K562 (cell line): Measurements from ENCODE around the gene PRSS22. TPM values are rescaled to one million over a fixed set of nuclear protein-coding genes. Genes with fewer than 3 reads are reported as not detected.

Experiments used
- ASH1L ChIP-seq: fragments of 450-650 bp; IDR thresholded peaks from 2 replicates; pipeline ENCODE4 v1.6.1; 2018; ENCODE audit warnings: borderline replicate concordance, mild to moderate bottlenecking, low read depth; ENCODE audit not compliant: partially characterized antibody
- ETV5 ChIP-seq: sonication (generic); formaldehyde crosslinking; IDR thresholded peaks from 2 replicates; pipeline ENCODE4 v1.4.0; 2020; ENCODE audit warnings: low read depth, mild to moderate bottlenecking, missing genetic modification reagents
- HDAC3 ChIP-seq: fragments of 450-650 bp; IDR thresholded peaks from 2 replicates; pipeline ENCODE4 v1.6.1; 2018; ENCODE audit warnings: borderline replicate concordance, mild to moderate bottlenecking, moderate library complexity; ENCODE audit not compliant: partially characterized antibody
- MEIS2 ChIP-seq: fragments of 450-650 bp; IDR thresholded peaks from 2 replicates; pipeline ENCODE4 v1.6.1; 2014; ENCODE audit warnings: mild to moderate bottlenecking; ENCODE audit not compliant: partially characterized antibody
- NUFIP1 ChIP-seq: fragments of 450-650 bp; IDR thresholded peaks from 2 replicates; pipeline ENCODE4 v1.6.1; 2018; ENCODE audit not compliant: partially characterized antibody
- PYGO2 ChIP-seq: fragments of 450-650 bp; IDR thresholded peaks from 2 replicates; pipeline ENCODE4 v1.6.1; 2016; ENCODE audit warnings: mild to moderate bottlenecking, missing genetic modification characterization, moderate library complexity, missing compliant biosample characterization
- RAD21 ChIP-seq, 2 experiments: fragments of 250-450 bp in 1 of 2; fragments of 450-650 bp in 1 of 2; sonication (Bioruptor Pico) in 1 of 2; formaldehyde crosslinking in 1 of 2; IDR thresholded peaks in 1 of 2; conservative IDR thresholded peaks in 1 of 2; 2 replicates each; pipeline versions ENCODE4 v1.4.0 to v1.8.0; 2020 to 2022; ENCODE audit warnings: mild to moderate bottlenecking in 2 of 2, moderate library complexity in 1 of 2
- SIRT6 ChIP-seq: IDR thresholded peaks from one replicate; pipeline ENCODE4 v1.6.1; 2012; ENCODE audit warnings: low read depth, mild to moderate bottlenecking, control low read depth, inconsistent platforms, low read length, moderate library complexity
- SNRNP70 ChIP-seq: fragments of 200-400 bp; formaldehyde crosslinking; optimal IDR thresholded peaks from 2 replicates; pipeline ENCODE3; 2017; ENCODE audit warnings: low read depth, low read length
- SREBF1 ChIP-seq: fragments of 150-350 bp; IDR thresholded peaks from 2 replicates; pipeline ENCODE4 v1.6.1; 2014; ENCODE audit warnings: antibody characterized with exemption, low read depth, low read length, borderline replicate concordance
- U2AF1 ChIP-seq: fragments of 200-400 bp; formaldehyde crosslinking; optimal IDR thresholded peaks from 2 replicates; pipeline ENCODE3; 2017; ENCODE audit warnings: mild to moderate bottlenecking, low read depth, low read length, moderate library complexity
- ZNF175 ChIP-seq: fragments of 200-800 bp; sonication (Bioruptor generic); IDR thresholded peaks from 2 replicates; pipeline ENCODE4 v1.6.1; 2016; ENCODE audit warnings: low read depth, mild to moderate bottlenecking, missing genetic modification characterization, missing compliant biosample characterization
- ZNF431 ChIP-seq: sonication (generic); formaldehyde crosslinking; IDR thresholded peaks from 2 replicates; pipeline ENCODE4 v1.8.0; 2022; ENCODE audit warnings: mild to moderate bottlenecking, missing genetic modification reagents
- polyA plus RNA-seq, 8 experiments: library from polyadenylated mRNA; depleted of rRNA in 4 of 8; stranded (reverse) in 5 of 8; unstranded in 3 of 8; fragments of >200 nt; fragmentation: Nextera tagmentation in 2 of 8; fragmentation: Illumina TruSeq in 1 of 8; extraction: Ambion mirVana in 2 of 8; extraction: Trizol in 1 of 8; gene quantifications; 2 replicates each; pipeline versions ENCODE4 v1.2.1 to v1.2.3, GENCODE V29; 2011 to 2014; ENCODE audit warnings: inconsistent platforms in 1 of 8, missing spikeins in 1 of 8
- total RNA-seq, 7 experiments: library from RNA; depleted of rRNA in 6 of 7; stranded (reverse); fragments of >200 nt in 6 of 7; fragmentation: Illumina TruSeq in 2 of 7; extraction: Trizol in 2 of 7; gene quantifications; 2 replicates each; pipeline versions ENCODE4 v1.2.1 to v1.2.3, GENCODE V29; 2011 to 2021; ENCODE audit warnings: low replicate concordance in 1 of 7
- TF ChIP-seq, protein P1 (sequence below): fragments of 250-450 bp; sonication (Bioruptor Pico); IDR thresholded peaks from 2 replicates; pipeline ENCODE4 v1.4.0; 2020
- TF ChIP-seq, protein P2 (sequence below): fragments of 450-650 bp; formaldehyde crosslinking; IDR thresholded peaks from 2 replicates; pipeline ENCODE4 v1.4.0; 2020; ENCODE audit warnings: mild to moderate bottlenecking, mixed read lengths
- TF ChIP-seq, protein P3 (sequence below): fragments of 450-650 bp; IDR thresholded peaks from 2 replicates; pipeline ENCODE4 v1.6.1; 2016
- TF ChIP-seq, protein P4 (sequence below), 2 experiments: fragments of 450-650 bp; conservative IDR thresholded peaks; 2 replicates each; pipeline ENCODE4 v1.6.1; 2017; ENCODE audit warnings: mild to moderate bottlenecking in 2 of 2, moderate library complexity in 2 of 2
- TF ChIP-seq, protein P5 (sequence below), 2 experiments: fragments of 250-450 bp in 1 of 2; fragments of 450-650 bp in 1 of 2; sonication (Bioruptor Pico) in 1 of 2; IDR thresholded peaks; 2 replicates each; pipeline versions ENCODE4 v1.6.1 to v1.8.0; 2016 to 2021; ENCODE audit warnings: mild to moderate bottlenecking in 2 of 2, moderate library complexity in 2 of 2, missing compliant biosample characterization in 1 of 2, missing genetic modification characterization in 1 of 2
- TF ChIP-seq, protein P6 (sequence below): sonication (generic); formaldehyde crosslinking; IDR thresholded peaks from 2 replicates; pipeline ENCODE4 v1.8.0; 2022; ENCODE audit warnings: missing genetic modification reagents, mild to moderate bottlenecking, borderline replicate concordance

PRSS22 gene
- total and polyA plus RNA-seq, 9 of the 15 experiments (the other 6 are each of a cell fraction or from before 2014, with no cell fraction given): 0.13 to 0.42 TPM; not detected in 7

DNA sequence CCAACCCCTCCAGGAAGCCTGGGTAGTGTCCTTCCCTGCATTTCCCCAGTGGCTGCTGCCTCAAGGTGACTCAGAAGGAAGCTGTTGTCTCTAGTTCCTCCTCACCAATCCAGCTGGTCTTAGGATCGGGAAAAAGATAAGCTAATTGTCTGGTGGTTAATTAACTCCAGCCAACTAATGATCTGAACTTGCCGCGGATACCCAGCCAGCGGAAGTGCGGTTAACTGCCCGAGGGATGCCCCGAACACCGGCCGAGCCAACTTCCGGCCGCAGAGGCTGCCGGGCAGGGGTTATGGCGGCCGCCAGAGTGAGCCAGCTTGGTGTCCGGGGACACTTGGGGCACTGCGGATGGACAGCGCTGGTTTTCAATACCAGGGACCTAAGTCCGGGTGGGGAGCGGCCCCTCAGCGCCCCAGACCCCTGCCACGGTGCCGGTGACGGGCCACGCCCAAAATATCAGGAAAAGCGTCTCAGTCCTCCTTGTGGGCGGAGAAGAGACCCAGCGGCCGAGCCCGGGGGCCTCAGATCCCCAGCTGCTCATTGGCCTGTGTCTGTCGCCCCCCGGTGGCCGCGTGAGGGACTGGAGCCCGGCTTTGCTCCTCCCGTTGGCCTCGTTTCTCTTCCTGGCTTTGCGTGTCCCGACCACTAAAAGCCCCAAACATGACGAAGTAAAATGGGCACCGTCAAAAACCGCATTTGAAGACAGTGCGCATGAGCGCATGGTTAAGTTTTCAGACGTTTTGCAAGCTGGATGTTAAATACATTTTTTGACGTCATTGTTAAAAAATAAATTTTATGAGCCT lies 10.2 kb upstream of the PRSS22 start (continued):
- TF ChIP-seq ETV5 (CRISPR knock-in tag) (peak; percentile 94), MEIS2 (no peak), RAD21 (CRISPR knock-in tag; conservative IDR thresholded peaks at IDR 0.05 in 1 of 2, IDR thresholded peaks at IDR 0.05 in 1 of 2) (peak; percentile 97 to 98), ZNF431 (CRISPR knock-in tag) (no peak), NUFIP1 (no peak), SIRT6 (no peak), SREBF1 (no peak), ZNF175 (CRISPR knock-in tag) (peak; percentile 97), ASH1L (no peak), HDAC3 (no peak), U2AF1 (no peak), PYGO2 (tag) (peak; percentile 55; the same call in 1 of the 2 replicates), SNRNP70 (no peak)
- TF ChIP-seq, protein P1, sequence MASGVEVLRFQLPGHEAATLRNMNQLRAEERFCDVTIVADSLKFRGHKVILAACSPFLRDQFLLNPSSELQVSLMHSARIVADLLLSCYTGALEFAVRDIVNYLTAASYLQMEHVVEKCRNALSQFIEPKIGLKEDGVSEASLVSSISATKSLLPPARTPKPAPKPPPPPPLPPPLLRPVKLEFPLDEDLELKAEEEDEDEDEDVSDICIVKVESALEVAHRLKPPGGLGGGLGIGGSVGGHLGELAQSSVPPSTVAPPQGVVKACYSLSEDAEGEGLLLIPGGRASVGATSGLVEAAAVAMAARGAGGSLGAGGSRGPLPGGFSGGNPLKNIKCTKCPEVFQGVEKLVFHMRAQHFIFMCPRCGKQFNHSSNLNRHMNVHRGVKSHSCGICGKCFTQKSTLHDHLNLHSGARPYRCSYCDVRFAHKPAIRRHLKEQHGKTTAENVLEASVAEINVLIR: peak; percentile 44; the same call in 1 of the 2 replicates
- TF ChIP-seq, protein P2, sequence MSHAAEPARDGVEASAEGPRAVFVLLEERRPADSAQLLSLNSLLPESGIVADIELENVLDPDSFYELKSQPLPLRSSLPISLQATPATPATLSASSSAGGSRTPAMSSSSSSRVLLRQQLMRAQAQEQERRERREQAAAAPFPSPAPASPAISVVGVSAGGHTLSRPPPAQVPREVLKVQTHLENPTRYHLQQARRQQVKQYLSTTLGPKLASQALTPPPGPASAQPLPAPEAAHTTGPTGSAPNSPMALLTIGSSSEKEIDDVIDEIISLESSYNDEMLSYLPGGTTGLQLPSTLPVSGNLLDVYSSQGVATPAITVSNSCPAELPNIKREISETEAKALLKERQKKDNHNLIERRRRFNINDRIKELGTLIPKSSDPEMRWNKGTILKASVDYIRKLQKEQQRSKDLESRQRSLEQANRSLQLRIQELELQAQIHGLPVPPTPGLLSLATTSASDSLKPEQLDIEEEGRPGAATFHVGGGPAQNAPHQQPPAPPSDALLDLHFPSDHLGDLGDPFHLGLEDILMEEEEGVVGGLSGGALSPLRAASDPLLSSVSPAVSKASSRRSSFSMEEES (CRISPR knock-in tag): no peak
- TF ChIP-seq, protein P3, sequence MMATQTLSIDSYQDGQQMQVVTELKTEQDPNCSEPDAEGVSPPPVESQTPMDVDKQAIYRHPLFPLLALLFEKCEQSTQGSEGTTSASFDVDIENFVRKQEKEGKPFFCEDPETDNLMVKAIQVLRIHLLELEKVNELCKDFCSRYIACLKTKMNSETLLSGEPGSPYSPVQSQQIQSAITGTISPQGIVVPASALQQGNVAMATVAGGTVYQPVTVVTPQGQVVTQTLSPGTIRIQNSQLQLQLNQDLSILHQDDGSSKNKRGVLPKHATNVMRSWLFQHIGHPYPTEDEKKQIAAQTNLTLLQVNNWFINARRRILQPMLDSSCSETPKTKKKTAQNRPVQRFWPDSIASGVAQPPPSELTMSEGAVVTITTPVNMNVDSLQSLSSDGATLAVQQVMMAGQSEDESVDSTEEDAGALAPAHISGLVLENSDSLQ: 0 out of 2 replicates have a peak, but pooled peaks have one; percentile 13
- TF ChIP-seq, protein P4, sequence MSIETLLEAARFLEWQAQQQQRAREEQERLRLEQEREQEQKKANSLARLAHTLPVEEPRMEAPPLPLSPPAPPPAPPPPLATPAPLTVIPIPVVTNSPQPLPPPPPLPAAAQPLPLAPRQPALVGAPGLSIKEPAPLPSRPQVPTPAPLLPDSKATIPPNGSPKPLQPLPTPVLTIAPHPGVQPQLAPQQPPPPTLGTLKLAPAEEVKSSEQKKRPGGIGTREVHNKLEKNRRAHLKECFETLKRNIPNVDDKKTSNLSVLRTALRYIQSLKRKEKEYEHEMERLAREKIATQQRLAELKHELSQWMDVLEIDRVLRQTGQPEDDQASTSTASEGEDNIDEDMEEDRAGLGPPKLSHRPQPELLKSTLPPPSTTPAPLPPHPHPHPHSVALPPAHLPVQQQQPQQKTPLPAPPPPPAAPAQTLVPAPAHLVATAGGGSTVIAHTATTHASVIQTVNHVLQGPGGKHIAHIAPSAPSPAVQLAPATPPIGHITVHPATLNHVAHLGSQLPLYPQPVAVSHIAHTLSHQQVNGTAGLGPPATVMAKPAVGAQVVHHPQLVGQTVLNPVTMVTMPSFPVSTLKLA (conservative IDR thresholded peaks at IDR 0.05): peak; percentile 64 to 80
- TF ChIP-seq, protein P5, sequence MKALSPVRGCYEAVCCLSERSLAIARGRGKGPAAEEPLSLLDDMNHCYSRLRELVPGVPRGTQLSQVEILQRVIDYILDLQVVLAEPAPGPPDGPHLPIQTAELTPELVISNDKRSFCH (CRISPR knock-in tag; IDR thresholded peaks at IDR 0.05): no peak
- TF ChIP-seq, protein P5 (tag; IDR thresholded peaks at IDR 0.05): peak; percentile 97
- TF ChIP-seq, protein P6, sequence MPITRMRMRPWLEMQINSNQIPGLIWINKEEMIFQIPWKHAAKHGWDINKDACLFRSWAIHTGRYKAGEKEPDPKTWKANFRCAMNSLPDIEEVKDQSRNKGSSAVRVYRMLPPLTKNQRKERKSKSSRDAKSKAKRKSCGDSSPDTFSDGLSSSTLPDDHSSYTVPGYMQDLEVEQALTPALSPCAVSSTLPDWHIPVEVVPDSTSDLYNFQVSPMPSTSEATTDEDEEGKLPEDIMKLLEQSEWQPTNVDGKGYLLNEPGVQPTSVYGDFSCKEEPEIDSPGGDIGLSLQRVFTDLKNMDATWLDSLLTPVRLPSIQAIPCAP (CRISPR knock-in tag): no peak
